NCI-H2107 treated with DMSO at 0.1 percent for 48 hours (cell line): ENCODE data around the gene CSTPP1.
"Not testable (repeated sequence)": the region's sequence is repeated elsewhere in the genome, so short reads cannot be mapped to it uniquely, and the experiment has no call there.

Experiments used
- DNase-seq: peaks from one replicate; lab custom pipeline; 2025; ENCODE audit not compliant: unreplicated experiment; lab: John Stamatoyannopoulos, UW

The CSTPP1 gene

GRCh38 chr11:47201015-47201414 lies 264.5 kb downstream of the CSTPP1 start:
- no peak for DNase-seq

- DNase-seq = no peak
Observed at GRCh38 chr11:47202576-47202975, 266.0 kb downstream of the CSTPP1 start.

GRCh38 chr11:47204637-47204989 lies 268.1 kb downstream of the CSTPP1 start:
- no peak for DNase-seq

GRCh38 chr11:47206577-47206976 lies 270.0 kb downstream of the CSTPP1 start:
- DNase-seq = not testable (repeated sequence)

GRCh38 chr11:47207459-47207858 lies 270.9 kb downstream of the CSTPP1 start:
- no peak for DNase-seq

GRCh38 chr11:47208008-47208552 lies 271.5 kb downstream of the CSTPP1 start:
- not testable (repeated sequence) for DNase-seq

GRCh38 chr11:47208628-47209027 lies 272.1 kb downstream of the CSTPP1 start:
- no peak for DNase-seq
